Hepatic stellate cell (primary cell): ENCODE results near the gene MOCS1.

ENCODE experiments used
- DNase-seq: peaks from one replicate; pipeline ENCODE4 v3.0.0; 2011; ENCODE audit warnings: low spot score

MOCS1 gene

GRCh38 chr6:39876111-39876510, 58.2 kb downstream of the MOCS1 start:
- DNase-seq = no peak

GRCh38 chr6:39873439-39873838, 60.8 kb downstream of the MOCS1 start:
- DNase-seq = no peak

GRCh38 chr6:39870950-39871349, 63.3 kb downstream of the MOCS1 start:
- DNase-seq = no peak

GRCh38 chr6:39867592-39867991, 66.7 kb downstream of the MOCS1 start:
- DNase-seq = no peak

- peak; percentile 80 for DNase-seq
These were observed 69.0 kb downstream of the MOCS1 start for GRCh38 chr6:39865011-39865888.

GRCh38 chr6:39861663-39862062, 72.6 kb downstream of the MOCS1 start:
- peak; percentile 63 for DNase-seq

GRCh38 chr6:39859025-39859424, 75.2 kb downstream of the MOCS1 start:
- DNase-seq = no peak

- DNase-seq = peak; percentile 87
These were observed 78.8 kb downstream of the MOCS1 start for GRCh38 chr6:39855356-39855995.
